ENCODE data around the gene TMC6. TPM values are rescaled to one million over a fixed set of nuclear protein-coding genes. Genes with fewer than 3 reads are reported as not detected.

The TMC6 gene
- total RNA-seq, 1 experiment from 2014 or later = 116 TPM

DNA sequence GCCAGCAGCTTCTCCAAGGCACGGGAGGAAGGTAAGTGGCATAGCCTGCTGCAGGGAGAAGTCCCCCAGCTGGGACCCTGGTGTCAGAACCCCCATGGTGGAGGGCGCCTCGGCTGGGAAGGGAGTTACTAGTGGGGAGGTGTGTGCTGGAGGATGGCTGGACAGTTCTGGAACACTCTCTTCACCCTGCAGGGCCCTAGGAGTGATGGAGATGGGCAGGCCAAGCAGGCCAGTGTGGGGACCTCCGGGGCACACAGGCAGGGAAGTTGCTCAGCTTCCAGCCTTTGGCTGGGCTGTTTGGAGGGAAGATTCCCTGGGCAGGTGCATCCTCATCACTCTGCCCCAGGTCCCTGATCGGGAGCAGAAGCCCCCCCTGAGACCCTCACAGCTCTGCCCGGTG, 18.3 kb upstream of the TMC6 start:
- H3K27ac Mint-ChIP-seq (ENCODE audit: unreplicated experiment) = peak overlapping the region; percentile 48
- no peaks in the 10 kb centered on the region for H3K9me3 Mint-ChIP-seq (ENCODE audit: low read depth, unreplicated experiment)
- H3K36me3 Mint-ChIP-seq (ENCODE audit: insufficient read depth, unreplicated experiment) = peaks cover 32% of the 10 kb centered on the region
- CTCF ChIA-PET = no interaction called here
- no peaks in the 10 kb centered on the region for H3K27me3 Mint-ChIP-seq (ENCODE audit: unreplicated experiment)
- peaks cover 71% of the 10 kb centered on the region for H3K4me1 Mint-ChIP-seq (ENCODE audit: low read depth, unreplicated experiment)
- intact Hi-C loops (cut with micrococcal nuclease; ENCODE audit: unreplicated experiment) = loop anchor here (1.0 kb wide), 1 partner anchor 40 kb away; the partner anchor contains the start of genes AFMID and TK1
- TF ChIP-seq, protein P1, sequence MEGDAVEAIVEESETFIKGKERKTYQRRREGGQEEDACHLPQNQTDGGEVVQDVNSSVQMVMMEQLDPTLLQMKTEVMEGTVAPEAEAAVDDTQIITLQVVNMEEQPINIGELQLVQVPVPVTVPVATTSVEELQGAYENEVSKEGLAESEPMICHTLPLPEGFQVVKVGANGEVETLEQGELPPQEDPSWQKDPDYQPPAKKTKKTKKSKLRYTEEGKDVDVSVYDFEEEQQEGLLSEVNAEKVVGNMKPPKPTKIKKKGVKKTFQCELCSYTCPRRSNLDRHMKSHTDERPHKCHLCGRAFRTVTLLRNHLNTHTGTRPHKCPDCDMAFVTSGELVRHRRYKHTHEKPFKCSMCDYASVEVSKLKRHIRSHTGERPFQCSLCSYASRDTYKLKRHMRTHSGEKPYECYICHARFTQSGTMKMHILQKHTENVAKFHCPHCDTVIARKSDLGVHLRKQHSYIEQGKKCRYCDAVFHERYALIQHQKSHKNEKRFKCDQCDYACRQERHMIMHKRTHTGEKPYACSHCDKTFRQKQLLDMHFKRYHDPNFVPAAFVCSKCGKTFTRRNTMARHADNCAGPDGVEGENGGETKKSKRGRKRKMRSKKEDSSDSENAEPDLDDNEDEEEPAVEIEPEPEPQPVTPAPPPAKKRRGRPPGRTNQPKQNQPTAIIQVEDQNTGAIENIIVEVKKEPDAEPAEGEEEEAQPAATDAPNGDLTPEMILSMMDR (IDR thresholded peaks at IDR 0.05; ENCODE audit: unreplicated experiment) = no peak
- no TSS peak for BruUV-seq (replicated peaks)
- DNase-seq = no peak
- no peak overlapping the region for H3K4me3 Mint-ChIP-seq (ENCODE audit: low read depth, unreplicated experiment)

- CTCF ChIA-PET = no interaction called here
- H3K27me3 Mint-ChIP-seq (ENCODE audit: unreplicated experiment) = no peaks in the 10 kb centered on the region
- no TSS peak for BruUV-seq (replicated peaks)
- H3K36me3 Mint-ChIP-seq (ENCODE audit: insufficient read depth, unreplicated experiment) = peaks cover 36% of the 10 kb centered on the region
- H3K9me3 Mint-ChIP-seq (ENCODE audit: low read depth, unreplicated experiment) = no peaks in the 10 kb centered on the region
- no peak overlapping the region for H3K27ac Mint-ChIP-seq (ENCODE audit: unreplicated experiment)
- H3K4me3 Mint-ChIP-seq (ENCODE audit: low read depth, unreplicated experiment) = no peak overlapping the region
- DNase-seq = no peak
- TF ChIP-seq, protein P1 (IDR thresholded peaks at IDR 0.05; ENCODE audit: unreplicated experiment) = no peak
- intact Hi-C loops (cut with micrococcal nuclease; ENCODE audit: unreplicated experiment) = no loop called here
- H3K4me1 Mint-ChIP-seq (ENCODE audit: low read depth, unreplicated experiment) = peaks cover 71% of the 10 kb centered on the region
These were observed 17.9 kb upstream of the TMC6 start for GRCh38 chr17:78146471-78146869.

DNA sequence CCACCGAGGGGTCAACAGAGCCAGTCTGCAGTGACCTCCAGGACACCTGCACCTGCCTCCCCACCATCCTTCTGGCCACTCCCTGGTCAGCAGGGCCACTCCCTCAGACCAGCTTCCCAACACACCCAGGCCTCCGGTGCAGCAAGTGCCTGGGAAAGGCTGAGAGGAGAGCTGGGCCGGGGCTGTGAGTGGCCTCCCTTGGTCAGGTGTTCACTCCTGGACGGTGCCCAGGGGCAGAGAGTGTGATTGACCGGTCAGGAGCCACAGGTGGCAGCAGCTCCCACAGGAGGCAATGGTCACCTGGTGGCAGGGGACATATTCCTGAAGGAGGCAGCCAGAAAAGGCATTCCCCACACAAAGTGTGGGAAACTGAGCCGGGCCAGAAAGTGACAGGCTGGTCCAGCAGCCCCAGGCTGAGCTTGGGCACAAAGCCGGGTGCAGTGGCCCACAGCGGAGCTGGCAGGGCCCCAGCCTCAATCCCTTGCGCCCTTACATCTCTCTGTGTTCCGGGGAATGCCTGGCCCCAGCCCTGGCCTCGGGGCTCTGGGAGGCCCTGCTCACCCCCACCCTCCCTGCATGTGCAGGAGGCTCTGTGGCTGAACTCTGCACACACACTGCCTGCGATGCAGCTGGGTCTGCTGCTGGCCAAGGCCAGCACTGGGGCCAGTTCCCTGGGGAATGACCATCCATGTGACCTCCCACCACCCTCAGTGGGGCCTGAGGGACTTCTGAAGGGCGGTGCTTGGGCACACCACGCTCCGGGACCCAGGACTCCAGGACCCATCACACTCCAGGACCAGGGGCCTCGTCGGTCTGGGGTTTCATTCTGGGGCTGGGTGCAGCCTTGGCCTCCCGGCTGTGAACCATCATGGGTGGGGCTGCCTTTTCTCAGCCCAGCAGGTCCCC, 16.4 kb upstream of the TMC6 start:
- H3K4me1 Mint-ChIP-seq (ENCODE audit: low read depth, unreplicated experiment) = peaks cover 68% of the 10 kb centered on the region
- H3K4me3 Mint-ChIP-seq (ENCODE audit: low read depth, unreplicated experiment) = peak overlapping the region; percentile 37
- TF ChIP-seq, protein P1 (IDR thresholded peaks at IDR 0.05; ENCODE audit: unreplicated experiment) = no peak
- H3K27ac Mint-ChIP-seq (ENCODE audit: unreplicated experiment) = peak overlapping the region; percentile 74
- CTCF ChIA-PET = interaction anchor here (0.7 to 1.5 kb wide), 9 partner anchors 10 to 60 kb away, joined by 3 to 6 read pairs (median 3); partner anchors contain the start of genes AFMID, TK1 and TMC6
- no peaks in the 10 kb centered on the region for H3K27me3 Mint-ChIP-seq (ENCODE audit: unreplicated experiment)
- peaks cover 44% of the 10 kb centered on the region for H3K36me3 Mint-ChIP-seq (ENCODE audit: insufficient read depth, unreplicated experiment)
- BruUV-seq (replicated peaks) = no TSS peak
- H3K9me3 Mint-ChIP-seq (ENCODE audit: low read depth, unreplicated experiment) = no peaks in the 10 kb centered on the region
- intact Hi-C loops (cut with micrococcal nuclease; ENCODE audit: unreplicated experiment) = no loop called here
- DNase-seq = peak; percentile 82

- CTCF ChIA-PET = interaction anchor here (0.6 to 1.5 kb wide), 10 partner anchors 9 to 613 kb away, joined by 3 to 6 read pairs (median 4); partner anchors contain the start of genes AFMID, TK1 and TMC6
- Mint-ChIP-seq H3K9me3 (ENCODE audit: low read depth, unreplicated experiment) (no peaks in the 10 kb centered on the region), H3K4me3 (ENCODE audit: low read depth, unreplicated experiment) (peak overlapping the region; percentile 37), H3K27me3 (ENCODE audit: unreplicated experiment) (no peaks in the 10 kb centered on the region), H3K27ac (ENCODE audit: unreplicated experiment) (peak overlapping the region; percentile 74), H3K4me1 (ENCODE audit: low read depth, unreplicated experiment) (peaks cover 74% of the 10 kb centered on the region), H3K36me3 (ENCODE audit: insufficient read depth, unreplicated experiment) (peaks cover 47% of the 10 kb centered on the region)
- peak; percentile 86 for DNase-seq
- TF ChIP-seq, protein P1 (IDR thresholded peaks at IDR 0.05; ENCODE audit: unreplicated experiment) = no peak
- intact Hi-C loops (cut with micrococcal nuclease; ENCODE audit: unreplicated experiment) = no loop called here
- no TSS peak for BruUV-seq (replicated peaks)
These were observed 15.7 kb upstream of the TMC6 start for GRCh38 chr17:78144147-78144719.
